HG02642 (cell line): ENCODE results near the gene SLC7A1.

Source experiments
- ATAC-seq: cut with Tn5 transposase; IDR thresholded peaks from one replicate; pipeline ENCODE4 v1.9.1; 2021; ENCODE audit warnings: mild to moderate bottlenecking; ENCODE audit not compliant: unreplicated experiment, poor library complexity

Gene SLC7A1

DNA sequence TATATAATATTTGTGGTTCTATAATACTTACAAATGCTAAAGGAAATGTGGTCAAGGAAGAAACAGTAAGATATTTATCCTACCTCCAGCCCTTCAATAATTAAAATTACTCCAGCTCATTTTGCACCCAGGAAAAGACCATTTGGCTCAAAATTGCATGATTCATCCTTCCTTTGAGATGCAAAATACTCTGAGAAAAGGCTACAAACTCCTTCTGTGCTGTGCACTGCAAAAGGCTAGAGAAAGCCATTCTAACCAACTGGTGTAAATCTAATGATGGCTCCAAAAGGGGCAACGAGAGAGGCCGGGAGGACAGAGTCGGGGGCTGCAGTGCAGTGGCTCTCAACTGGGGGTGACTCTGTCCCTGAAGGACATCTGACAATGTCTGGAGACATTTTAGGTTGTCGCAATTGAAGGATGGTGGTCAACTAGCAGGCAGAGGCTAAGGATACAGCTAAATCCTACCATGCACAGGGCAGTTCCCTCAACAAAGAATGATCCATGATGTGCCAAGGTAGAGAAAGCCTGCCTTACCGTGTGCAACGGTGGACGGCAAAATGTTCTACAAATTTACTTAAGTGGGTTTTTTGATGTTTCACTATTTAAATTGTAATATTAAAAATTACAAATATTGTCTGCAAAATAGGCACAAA, 32.6 kb downstream of the SLC7A1 start:
- ATAC-seq = no peak

DNA sequence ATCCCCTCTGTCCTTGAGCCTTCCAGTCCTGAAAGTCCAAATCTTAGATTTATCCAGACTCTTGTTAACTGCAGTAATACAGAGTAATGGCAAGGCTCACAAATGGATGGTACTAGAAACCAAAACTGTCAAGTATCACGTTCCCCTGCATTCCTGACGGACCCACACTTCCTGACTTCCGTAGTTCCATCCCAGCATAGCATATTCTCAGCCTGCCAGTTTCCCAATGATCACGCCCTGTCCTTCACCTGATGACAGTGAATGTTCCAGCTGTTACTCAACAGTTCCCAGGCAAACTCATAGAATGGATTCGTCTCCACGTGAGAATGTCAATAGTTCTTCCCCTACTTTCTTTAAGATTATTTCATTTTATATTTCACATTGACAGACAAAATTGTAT, 33.6 kb downstream of the SLC7A1 start:
- no peak for ATAC-seq

DNA sequence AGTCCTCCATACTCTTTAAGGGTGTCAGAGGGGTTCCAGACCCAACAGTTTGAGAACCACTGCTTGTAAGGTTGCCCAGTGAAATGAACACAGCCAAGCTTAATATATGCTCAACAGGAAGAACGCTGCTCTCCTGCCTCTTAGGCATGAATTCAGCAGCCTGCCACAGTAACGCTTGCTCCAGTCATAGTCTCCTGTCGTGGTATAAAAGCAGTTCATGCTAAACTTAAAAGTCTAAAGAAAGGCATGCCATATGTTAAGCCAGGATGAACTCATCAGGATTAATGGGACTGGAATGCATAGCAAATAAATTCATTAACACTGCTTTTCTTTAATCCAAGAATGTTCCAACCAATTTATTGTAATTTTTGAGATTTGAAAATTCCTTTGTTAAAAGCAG, 38.7 kb downstream of the SLC7A1 start:
- ATAC-seq = no peak

DNA sequence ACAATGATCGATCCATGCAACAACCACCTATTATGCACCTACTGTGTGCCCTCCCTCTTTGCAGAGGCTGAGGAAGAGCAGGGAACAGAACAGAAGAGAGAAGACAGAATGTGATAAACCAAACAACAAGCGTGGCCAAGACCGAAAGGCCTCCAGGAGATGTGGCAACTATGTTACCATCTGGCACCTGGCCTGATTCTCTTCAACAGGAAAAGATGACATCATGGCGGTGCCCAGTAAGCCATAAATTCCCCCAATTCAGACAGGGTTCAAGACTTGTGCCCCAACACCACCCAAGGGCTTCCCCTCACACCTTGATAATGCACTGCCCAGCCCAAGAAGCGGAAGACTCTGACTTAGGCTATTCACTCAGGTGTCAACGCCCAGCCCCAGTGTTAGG, 44.3 kb downstream of the SLC7A1 start:
- ATAC-seq = no peak

DNA sequence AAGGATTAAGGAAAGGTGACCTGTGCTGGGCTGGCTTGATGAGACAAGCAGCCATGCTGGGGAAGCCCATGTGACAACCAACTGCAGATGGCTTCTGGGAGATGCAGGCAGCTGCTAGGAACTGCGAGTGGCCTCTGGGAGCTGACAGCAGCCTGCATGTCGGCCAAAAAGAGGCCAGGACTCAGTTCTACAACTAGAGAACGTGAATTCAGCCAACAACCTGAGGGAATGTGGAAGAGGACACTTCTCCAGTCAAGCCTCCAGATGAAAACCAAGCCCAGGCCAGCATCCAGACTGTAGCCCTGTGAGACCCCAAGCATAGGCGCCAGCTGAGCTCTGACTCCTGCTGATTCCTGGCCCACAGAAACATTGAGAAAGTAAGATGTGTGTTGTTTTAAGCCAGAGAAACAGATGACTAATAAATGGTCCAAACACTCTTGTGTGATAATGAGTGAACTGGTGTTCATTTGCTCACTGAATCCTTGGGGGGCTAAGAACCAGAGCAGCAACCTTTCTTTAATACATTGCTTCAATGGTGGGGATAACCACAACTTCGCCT, 45.0 kb downstream of the SLC7A1 start:
- ATAC-seq = no peak

- ATAC-seq = no peak
These were observed 46.8 kb downstream of the SLC7A1 start for GRCh38 chr13:29548722-29549121.

DNA sequence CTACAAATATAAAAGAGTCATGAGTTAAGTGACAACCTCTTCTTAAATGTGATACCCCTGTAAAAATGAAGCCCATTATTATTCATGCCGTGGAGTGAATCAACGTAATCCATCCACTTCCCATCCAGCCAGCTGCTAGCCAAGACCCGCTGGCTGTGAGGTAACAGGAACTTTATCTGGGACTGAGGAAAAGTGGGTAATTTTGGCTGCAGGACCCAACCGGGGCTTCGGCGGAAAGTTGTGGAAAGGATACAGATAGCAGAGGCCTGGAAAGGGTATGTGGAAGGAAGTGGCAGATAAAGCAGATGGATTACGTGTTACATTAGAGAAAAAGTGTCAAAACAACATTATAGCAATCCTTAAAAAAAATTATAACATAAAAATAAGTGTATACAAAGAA, 48.3 kb downstream of the SLC7A1 start:
- ATAC-seq = no peak

- ATAC-seq = no peak
These were observed 48.8 kb downstream of the SLC7A1 start for GRCh38 chr13:29546662-29547061.

- ATAC-seq = no peak
These were observed 49.5 kb downstream of the SLC7A1 start for GRCh38 chr13:29545988-29546387.

DNA sequence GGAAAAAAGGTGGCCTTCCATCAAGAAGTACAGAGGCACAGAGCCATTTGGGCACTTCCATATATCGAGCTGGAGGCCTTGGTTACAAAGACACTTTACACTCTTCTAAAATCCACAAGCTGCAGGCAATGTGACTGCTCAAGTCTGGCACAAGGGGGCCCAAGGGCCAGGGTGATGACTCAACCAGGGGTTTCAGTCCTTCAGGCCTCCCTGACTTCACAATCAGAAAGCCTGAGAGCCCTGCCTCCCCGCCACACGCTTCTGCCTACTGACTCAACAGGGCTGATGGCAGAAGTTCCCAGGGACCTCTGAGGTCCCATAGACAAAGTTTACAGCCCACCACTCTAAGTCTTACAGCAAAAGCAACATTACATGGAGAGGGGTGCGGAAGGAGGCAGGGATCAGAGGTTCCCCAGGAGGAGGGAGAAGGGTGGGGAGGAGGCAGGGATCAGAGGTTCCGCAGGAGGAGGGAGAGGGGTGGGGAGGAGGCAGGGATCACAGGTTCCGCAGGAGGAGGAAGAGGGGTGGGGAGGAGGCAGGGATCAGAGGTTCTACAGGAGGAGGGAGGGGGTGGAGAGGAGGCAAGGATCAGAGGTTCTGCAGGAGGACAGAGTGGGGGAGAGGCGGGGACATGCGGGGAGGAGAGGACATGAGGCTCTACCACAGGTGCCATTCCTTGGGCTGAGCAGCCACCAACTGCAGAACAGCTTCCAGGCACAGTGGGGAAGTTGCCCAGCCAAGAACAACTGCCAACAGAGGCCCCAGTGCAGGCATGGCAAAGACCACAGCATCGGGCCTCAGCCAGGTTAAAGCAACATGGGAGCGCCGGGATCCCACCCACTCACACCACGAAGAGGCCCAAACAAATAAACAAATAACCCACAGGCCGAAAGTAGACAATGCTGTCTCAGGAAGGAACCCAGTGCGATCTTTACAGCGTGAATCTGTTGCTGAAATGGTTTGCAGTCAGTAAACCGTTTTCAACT, 52.0 kb downstream of the SLC7A1 start:
- peak; percentile 99 for ATAC-seq

DNA sequence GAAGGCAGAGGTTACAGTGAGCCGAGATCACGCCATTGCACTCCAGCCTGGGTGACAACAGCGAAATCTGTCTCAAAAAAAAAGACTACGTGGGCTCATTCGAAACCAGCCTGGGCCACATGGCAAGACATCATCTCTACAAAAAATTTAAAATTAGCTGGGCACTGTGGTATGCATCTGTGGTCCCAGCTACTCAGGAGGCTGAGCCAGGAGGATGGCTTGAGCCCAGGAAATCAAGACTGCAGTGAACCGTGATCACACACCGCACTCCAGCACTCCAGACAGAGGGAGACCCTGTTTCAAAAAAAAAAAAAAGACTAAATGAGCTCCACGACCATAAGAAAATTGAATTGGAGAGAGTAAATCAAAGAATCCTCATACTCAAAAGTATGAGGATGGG, 53.1 kb downstream of the SLC7A1 start:
- ATAC-seq = no peak

- no peak for ATAC-seq
These were observed 54.1 kb downstream of the SLC7A1 start for GRCh38 chr13:29541400-29541799.

DNA sequence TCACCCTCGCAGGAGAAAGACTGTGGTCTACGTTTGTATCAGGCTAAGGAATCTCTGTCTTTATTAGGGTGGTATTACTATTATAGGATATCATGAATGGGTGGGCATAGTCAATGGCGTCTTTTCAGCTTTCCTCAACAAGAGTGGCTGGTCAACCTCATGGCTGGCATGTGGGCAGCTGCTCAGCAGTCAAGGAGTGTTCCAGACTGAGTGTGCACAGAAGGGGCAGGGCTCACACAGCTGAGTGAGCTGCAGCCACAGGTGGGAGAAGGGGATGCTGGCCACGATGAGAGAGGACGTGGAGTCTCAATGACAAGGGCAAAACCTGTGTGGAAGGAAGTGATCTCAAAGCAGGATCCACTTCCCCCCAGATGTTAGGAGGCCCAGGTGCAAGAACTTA, 54.7 kb downstream of the SLC7A1 start:
- no peak for ATAC-seq

- no peak for ATAC-seq
These were observed 55.2 kb downstream of the SLC7A1 start for GRCh38 chr13:29540334-29540733.

GRCh38 chr13:29539856-29540255, 55.6 kb downstream of the SLC7A1 start:
- ATAC-seq = no peak

DNA sequence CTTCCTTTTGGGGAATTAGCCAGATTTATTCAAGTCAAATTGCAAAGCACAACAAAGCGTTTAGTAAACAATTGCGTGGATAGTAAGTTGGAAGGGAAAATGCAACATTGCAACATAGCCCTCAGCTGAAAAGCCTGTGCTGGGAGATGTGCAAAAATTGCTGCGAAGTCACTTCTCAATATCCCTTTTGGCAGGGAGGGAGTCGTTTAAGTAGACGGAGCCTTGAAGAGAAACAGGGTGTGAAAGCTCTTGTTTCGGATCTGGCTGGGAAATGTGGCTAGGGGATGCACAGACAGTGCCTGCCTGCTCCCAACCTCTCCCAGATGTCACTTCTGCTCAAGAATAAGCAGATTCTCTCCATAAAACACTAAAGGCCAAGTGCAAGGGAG, 56.8 kb downstream of the SLC7A1 start:
- ATAC-seq = no peak

DNA sequence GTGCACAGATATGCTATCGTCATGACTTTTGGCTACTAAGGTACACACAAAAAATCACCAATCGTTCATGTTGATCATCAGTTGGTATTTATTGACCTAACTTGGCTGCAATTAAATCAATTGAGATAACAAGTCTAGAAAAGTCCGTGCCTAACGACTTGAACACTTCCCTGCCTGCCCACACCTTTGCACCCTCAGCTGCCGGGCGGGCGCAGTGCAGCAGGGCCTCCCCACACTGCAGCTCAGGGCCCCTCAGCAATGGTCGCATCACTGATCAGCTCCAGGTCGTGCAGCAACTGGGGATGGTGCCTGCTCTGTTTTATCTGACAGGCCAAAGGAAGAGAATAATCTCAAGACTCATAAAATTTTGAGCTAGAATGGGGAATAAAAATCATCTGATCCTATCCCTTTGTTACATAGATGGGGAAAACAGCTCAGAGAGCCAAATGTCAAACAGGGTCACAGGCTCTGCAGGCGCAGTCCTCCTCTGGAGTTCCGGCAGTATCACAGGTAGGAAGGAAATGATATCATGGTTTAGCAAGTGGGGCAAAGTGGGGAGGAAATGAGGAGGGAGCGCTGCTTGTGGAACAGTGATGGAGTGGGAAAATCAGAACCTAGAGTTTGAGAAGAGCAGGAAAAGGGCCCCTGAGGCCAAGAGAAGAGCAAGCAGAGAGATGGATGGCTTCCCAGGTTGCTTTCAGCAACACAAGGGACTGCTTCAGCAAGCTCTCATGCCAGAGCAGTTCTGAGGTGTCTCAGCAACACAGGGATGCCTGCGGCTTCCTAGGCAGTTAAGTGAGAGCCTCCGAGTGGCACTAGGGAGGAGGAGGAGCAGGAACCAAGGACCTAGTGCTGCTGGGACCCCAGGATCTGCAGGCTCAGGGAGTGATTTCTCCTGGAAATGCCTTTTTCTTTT, 57.5 kb downstream of the SLC7A1 start:
- ATAC-seq = no peak

- no peak for ATAC-seq
These were observed 58.6 kb downstream of the SLC7A1 start for GRCh38 chr13:29536853-29537252.

- no peak for ATAC-seq
These were observed 59.5 kb downstream of the SLC7A1 start for GRCh38 chr13:29535663-29536655.
